ENCODE measurements around the gene ELFN1.

DNA sequence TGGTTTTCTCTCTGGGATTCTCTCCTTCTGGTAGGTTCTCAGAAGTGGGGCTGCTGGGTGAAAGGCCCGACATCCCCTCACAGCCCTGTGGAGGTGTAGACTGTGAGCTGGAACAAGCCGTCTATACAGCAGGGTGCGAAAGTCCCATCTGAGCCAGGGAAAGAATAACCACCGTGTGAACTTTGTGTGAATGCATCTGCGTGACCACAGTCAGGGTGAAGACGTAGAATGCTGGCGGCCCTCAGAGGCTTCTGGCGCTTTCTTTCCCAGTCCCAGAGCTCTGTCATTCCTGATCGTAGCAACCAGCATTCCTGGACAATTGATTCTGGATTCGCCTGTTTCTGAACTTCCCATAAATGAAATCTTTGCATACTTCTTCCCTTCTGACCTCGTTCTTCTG is 30.0 kb downstream of the ELFN1 start:
- no peak for TF ChIP-seq POLR2A (IDR thresholded peaks at IDR 0.05)
- TF ChIP-seq, protein P1, sequence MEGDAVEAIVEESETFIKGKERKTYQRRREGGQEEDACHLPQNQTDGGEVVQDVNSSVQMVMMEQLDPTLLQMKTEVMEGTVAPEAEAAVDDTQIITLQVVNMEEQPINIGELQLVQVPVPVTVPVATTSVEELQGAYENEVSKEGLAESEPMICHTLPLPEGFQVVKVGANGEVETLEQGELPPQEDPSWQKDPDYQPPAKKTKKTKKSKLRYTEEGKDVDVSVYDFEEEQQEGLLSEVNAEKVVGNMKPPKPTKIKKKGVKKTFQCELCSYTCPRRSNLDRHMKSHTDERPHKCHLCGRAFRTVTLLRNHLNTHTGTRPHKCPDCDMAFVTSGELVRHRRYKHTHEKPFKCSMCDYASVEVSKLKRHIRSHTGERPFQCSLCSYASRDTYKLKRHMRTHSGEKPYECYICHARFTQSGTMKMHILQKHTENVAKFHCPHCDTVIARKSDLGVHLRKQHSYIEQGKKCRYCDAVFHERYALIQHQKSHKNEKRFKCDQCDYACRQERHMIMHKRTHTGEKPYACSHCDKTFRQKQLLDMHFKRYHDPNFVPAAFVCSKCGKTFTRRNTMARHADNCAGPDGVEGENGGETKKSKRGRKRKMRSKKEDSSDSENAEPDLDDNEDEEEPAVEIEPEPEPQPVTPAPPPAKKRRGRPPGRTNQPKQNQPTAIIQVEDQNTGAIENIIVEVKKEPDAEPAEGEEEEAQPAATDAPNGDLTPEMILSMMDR (IDR thresholded peaks at IDR 0.05): no peak
